SK-N-SH (cell line): Measurements from ENCODE around the gene SPRN. TPM values are rescaled to one million over a fixed set of nuclear protein-coding genes. Genes with fewer than 3 reads are reported as not detected.
A peak's percentile ranks its signal among the peaks of the same experiment; 100 is the strongest.

Experiments
- CTCF ChIP-seq: fragments of 200-600 bp; sonication (generic); IDR thresholded peaks from 2 replicates; pipeline ENCODE4 v1.6.1; 2017; ENCODE audit warnings: antibody characterized with exemption, mild to moderate bottlenecking, moderate library complexity
- EZH2phosphoT487 ChIP-seq: fragments of 200-600 bp; sonication (generic); IDR thresholded peaks from 2 replicates; pipeline ENCODE4 v1.6.1; 2017; ENCODE audit warnings: low read depth, mixed run types, mild to moderate bottlenecking, antibody characterized with exemption, moderate library complexity, borderline replicate concordance
- FOSL2 ChIP-seq: IDR thresholded peaks from 2 replicates; pipeline ENCODE4 v1.4.0; 2012; ENCODE audit warnings: low read depth, mild to moderate bottlenecking, moderate library complexity, borderline replicate concordance
- GABPA ChIP-seq: IDR thresholded peaks from 2 replicates; pipeline ENCODE4 v1.4.0; 2012; ENCODE audit warnings: low read depth, mild to moderate bottlenecking
- IRF3 ChIP-seq: fragments of 150-350 bp; IDR thresholded peaks from 2 replicates; pipeline ENCODE4 v1.6.1; 2016; ENCODE audit warnings: mild to moderate bottlenecking, low read depth, low read length
- MAX ChIP-seq: IDR thresholded peaks from 2 replicates; pipeline ENCODE4 v1.4.0; 2012; ENCODE audit warnings: low read depth
- NFIC ChIP-seq: IDR thresholded peaks from 2 replicates; pipeline ENCODE4 v1.4.0; 2012; ENCODE audit warnings: borderline replicate concordance
- NRF1 ChIP-seq: IDR thresholded peaks from 2 replicates; pipeline ENCODE4 v1.6.1; 2012; ENCODE audit warnings: low read depth, mild to moderate bottlenecking, low read length
- POLR2AphosphoS5 ChIP-seq: IDR thresholded peaks from 2 replicates; pipeline ENCODE4 v1.6.1; 2012; ENCODE audit warnings: low read depth, low read length
- RAD21 ChIP-seq: IDR thresholded peaks from 2 replicates; pipeline ENCODE4 v1.6.1; 2012; ENCODE audit warnings: mild to moderate bottlenecking, low read length
- REST ChIP-seq: IDR thresholded peaks from 2 replicates; pipeline ENCODE4 v1.6.1; 2012; ENCODE audit warnings: mild to moderate bottlenecking, low read depth, low read length, moderate library complexity
- RXRA ChIP-seq: IDR thresholded peaks from 2 replicates; pipeline ENCODE4 v1.4.0; 2012; ENCODE audit warnings: low read depth, mild to moderate bottlenecking, borderline replicate concordance
- SMC3 ChIP-seq: IDR thresholded peaks from 2 replicates; pipeline ENCODE4 v1.6.1; 2012; ENCODE audit warnings: low read depth, low read length, improper control_type of control experiment
- TAF1 ChIP-seq: IDR thresholded peaks from 2 replicates; pipeline ENCODE4 v1.6.1; 2012; ENCODE audit warnings: low read depth, mild to moderate bottlenecking, low read length, moderate library complexity, borderline replicate concordance
- USF1 ChIP-seq: IDR thresholded peaks from 2 replicates; pipeline ENCODE4 v1.4.0; 2012; ENCODE audit warnings: low read depth, borderline replicate concordance
- USF2 ChIP-seq: fragments of 150-350 bp; IDR thresholded peaks from 2 replicates; pipeline ENCODE4 v1.6.1; 2017; ENCODE audit warnings: antibody characterized with exemption, low read length, low read depth, borderline replicate concordance
- ZBTB33 ChIP-seq: IDR thresholded peaks from 2 replicates; pipeline ENCODE4 v1.4.0; 2012; ENCODE audit warnings: low read depth, borderline replicate concordance
- polyA plus RNA-seq, 3 experiments: library from polyadenylated mRNA; depleted of rRNA; stranded (reverse); fragments of >200 nt; gene quantifications; 2 replicates each; pipeline ENCODE4 v1.2.3, GENCODE V29; 2012

Gene SPRN
- polyA plus RNA-seq, 1 of the 3 experiments (the other 2 are of a cell fraction): 1.2 TPM

- TF ChIP-seq ZBTB33: peak; percentile 68; the same call in 1 of the 2 replicates
- TF ChIP-seq NRF1: peak; percentile 97
- 0 out of 2 replicates have a peak, but pooled peaks have one; percentile 14 for TF ChIP-seq CTCF
- TF ChIP-seq MAX: peak; percentile 83
- peak; percentile 60; the same call in 1 of the 2 replicates for TF ChIP-seq TAF1
- TF ChIP-seq USF1: peak; percentile 59
- TF ChIP-seq POLR2AphosphoS5: peak; percentile 87
- TF ChIP-seq FOSL2: no peak
- no peak for TF ChIP-seq EZH2phosphoT487
- TF ChIP-seq IRF3: no peak
- TF ChIP-seq RXRA: no peak
- no peak for TF ChIP-seq RAD21
- peak; percentile 94 for TF ChIP-seq GABPA
- peak; percentile 61; the same call in 1 of the 2 replicates for TF ChIP-seq REST
- no peak for TF ChIP-seq SMC3
- no peak for TF ChIP-seq NFIC
- TF ChIP-seq USF2: no peak
These were observed 30.3 kb downstream of the SPRN start, which contains the start of gene MTG1 (continued) for GRCh38 chr10:133394064-133394663.
